IMR-90 (cell line): ENCODE data around the gene PXN.

Source experiments
- BHLHE40 ChIP-seq: fragments of 150-350 bp; IDR thresholded peaks from 2 replicates; pipeline ENCODE4 v1.6.1; 2016; ENCODE audit warnings: mild to moderate bottlenecking, low read depth, low read length
- CEBPB ChIP-seq: IDR thresholded peaks from 2 replicates; pipeline ENCODE4 v1.6.1; 2012; ENCODE audit warnings: low read depth, low read length, improper control_type of control experiment
- CHD1 ChIP-seq: IDR thresholded peaks from 2 replicates; pipeline ENCODE4 v1.6.1; 2012; ENCODE audit warnings: low read depth, low read length, improper control_type of control experiment
- MXI1 ChIP-seq: IDR thresholded peaks from 2 replicates; pipeline ENCODE4 v1.6.1; 2012; ENCODE audit warnings: low read depth, mild to moderate bottlenecking, low read length, moderate library complexity, borderline replicate concordance
- POLR2A ChIP-seq: IDR thresholded peaks from 2 replicates; pipeline ENCODE4 v1.6.1; 2012; ENCODE audit warnings: mild to moderate bottlenecking, low read depth, low read length
- RAD21 ChIP-seq: IDR thresholded peaks from 2 replicates; pipeline ENCODE4 v1.6.1; 2012; ENCODE audit warnings: low read length, improper control_type of control experiment
- RCOR1 ChIP-seq: IDR thresholded peaks from 2 replicates; pipeline ENCODE4 v1.6.1; 2012; ENCODE audit warnings: mild to moderate bottlenecking, low read length, improper control_type of control experiment; ENCODE audit not compliant: insufficient replicate concordance
- TF ChIP-seq, protein P1 (sequence below): conservative IDR thresholded peaks from 2 replicates; pipeline ENCODE4 v1.5.1; 2012; ENCODE audit warnings: mild to moderate bottlenecking, low read depth, low read length, improper control_type of control experiment
- TF ChIP-seq, protein P2 (sequence below): fragments of 150-350 bp; IDR thresholded peaks from 2 replicates; pipeline ENCODE4 v1.6.1; 2016; ENCODE audit warnings: low read depth, mild to moderate bottlenecking, low read length, moderate library complexity, borderline replicate concordance

- TF ChIP-seq, protein P1, sequence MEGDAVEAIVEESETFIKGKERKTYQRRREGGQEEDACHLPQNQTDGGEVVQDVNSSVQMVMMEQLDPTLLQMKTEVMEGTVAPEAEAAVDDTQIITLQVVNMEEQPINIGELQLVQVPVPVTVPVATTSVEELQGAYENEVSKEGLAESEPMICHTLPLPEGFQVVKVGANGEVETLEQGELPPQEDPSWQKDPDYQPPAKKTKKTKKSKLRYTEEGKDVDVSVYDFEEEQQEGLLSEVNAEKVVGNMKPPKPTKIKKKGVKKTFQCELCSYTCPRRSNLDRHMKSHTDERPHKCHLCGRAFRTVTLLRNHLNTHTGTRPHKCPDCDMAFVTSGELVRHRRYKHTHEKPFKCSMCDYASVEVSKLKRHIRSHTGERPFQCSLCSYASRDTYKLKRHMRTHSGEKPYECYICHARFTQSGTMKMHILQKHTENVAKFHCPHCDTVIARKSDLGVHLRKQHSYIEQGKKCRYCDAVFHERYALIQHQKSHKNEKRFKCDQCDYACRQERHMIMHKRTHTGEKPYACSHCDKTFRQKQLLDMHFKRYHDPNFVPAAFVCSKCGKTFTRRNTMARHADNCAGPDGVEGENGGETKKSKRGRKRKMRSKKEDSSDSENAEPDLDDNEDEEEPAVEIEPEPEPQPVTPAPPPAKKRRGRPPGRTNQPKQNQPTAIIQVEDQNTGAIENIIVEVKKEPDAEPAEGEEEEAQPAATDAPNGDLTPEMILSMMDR, result no peak
- no peak for TF ChIP-seq POLR2A
- TF ChIP-seq RAD21, result no peak
- TF ChIP-seq, protein P2, sequence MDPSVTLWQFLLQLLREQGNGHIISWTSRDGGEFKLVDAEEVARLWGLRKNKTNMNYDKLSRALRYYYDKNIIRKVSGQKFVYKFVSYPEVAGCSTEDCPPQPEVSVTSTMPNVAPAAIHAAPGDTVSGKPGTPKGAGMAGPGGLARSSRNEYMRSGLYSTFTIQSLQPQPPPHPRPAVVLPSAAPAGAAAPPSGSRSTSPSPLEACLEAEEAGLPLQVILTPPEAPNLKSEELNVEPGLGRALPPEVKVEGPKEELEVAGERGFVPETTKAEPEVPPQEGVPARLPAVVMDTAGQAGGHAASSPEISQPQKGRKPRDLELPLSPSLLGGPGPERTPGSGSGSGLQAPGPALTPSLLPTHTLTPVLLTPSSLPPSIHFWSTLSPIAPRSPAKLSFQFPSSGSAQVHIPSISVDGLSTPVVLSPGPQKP, result no peak
- no peak for TF ChIP-seq CHD1
- TF ChIP-seq RCOR1, result no peak
- TF ChIP-seq CEBPB, result no peak
- no peak for TF ChIP-seq BHLHE40
- no peak for TF ChIP-seq MXI1
Observed at GRCh38 chr12:120287491-120287890, 22.0 kb upstream of the PXN start.
